ENCODE measurements around the gene PCK2. TPM values are rescaled to one million over a fixed set of nuclear protein-coding genes. Genes with fewer than 3 reads are reported as not detected.

PCK2 gene
- total and polyA plus RNA-seq, 8 donors: 12.9 to 61.3 (median 16.6) TPM

DNA sequence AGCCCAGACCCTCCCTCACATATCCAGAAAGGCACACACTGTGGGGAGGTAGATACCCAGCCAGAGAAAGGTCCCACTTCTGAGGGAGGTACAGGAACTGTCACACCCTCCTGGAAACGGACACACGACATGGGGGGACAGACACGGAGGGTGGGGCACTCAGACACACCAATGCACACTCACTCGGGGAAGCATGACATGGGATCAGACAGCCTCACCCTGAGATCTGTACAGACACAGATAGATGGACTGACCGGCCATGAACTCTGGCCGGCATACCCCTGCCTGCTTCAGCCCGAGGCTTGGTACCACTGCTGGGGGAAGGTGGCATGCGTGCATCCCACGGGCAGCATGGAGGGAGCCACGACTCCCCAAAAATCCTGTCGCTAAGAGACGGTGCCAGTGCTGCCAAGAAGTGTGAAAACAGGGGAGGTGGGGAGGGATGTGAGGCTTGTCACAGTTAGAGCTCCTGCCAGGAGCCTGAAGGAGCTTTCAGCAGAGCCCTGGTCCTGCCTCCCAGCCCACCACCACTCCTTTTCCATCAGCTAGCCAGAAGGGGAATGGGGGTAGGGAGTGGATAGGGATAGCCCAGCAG lies 22.2 kb upstream of the PCK2 start:
- TF ChIP-seq, protein P1, sequence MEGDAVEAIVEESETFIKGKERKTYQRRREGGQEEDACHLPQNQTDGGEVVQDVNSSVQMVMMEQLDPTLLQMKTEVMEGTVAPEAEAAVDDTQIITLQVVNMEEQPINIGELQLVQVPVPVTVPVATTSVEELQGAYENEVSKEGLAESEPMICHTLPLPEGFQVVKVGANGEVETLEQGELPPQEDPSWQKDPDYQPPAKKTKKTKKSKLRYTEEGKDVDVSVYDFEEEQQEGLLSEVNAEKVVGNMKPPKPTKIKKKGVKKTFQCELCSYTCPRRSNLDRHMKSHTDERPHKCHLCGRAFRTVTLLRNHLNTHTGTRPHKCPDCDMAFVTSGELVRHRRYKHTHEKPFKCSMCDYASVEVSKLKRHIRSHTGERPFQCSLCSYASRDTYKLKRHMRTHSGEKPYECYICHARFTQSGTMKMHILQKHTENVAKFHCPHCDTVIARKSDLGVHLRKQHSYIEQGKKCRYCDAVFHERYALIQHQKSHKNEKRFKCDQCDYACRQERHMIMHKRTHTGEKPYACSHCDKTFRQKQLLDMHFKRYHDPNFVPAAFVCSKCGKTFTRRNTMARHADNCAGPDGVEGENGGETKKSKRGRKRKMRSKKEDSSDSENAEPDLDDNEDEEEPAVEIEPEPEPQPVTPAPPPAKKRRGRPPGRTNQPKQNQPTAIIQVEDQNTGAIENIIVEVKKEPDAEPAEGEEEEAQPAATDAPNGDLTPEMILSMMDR (IDR thresholded peaks at IDR 0.05): no peak
- DNase-seq (peak in 1 of 4 donors; percentile 33), ATAC-seq (no peak)
- no peaks in the 10 kb centered on the region for H3K4me1 ChIP-seq
- H3K27me3 ChIP-seq: peaks cover 0 to 20% of the 10 kb centered on the region in 2 donors
- H3K4me3 ChIP-seq: no peak overlapping the region
- no peaks in the 10 kb centered on the region for H3K36me3 ChIP-seq
- no peak overlapping the region for H3K27ac ChIP-seq
- H3K9me3 ChIP-seq: no peaks in the 10 kb centered on the region
- intact Hi-C loops (cut with DNase I): no loop called here

DNA sequence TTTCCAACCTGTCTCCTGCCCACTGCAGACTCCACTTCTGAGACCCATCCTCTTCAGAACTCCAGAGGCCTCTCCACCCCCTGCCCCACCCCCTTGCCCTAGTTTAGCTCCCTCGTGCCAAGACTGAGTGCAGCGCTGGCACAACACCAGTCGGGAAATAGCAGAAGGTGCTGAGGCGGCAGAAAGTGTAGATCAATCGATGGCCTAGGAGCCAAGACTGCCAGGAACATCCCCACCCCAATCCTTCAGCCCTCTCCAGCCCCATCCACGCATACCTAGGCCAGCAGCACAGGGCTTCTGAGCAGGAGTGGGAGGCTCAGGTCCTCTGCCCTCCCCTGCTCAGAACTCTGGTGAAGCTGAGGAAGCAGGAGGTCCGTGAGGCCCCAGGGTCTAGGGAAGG lies 21.7 kb upstream of the PCK2 start:
- TF ChIP-seq, protein P1 (IDR thresholded peaks at IDR 0.05): no peak
- intact Hi-C loops (cut with DNase I): no loop called here

DNA sequence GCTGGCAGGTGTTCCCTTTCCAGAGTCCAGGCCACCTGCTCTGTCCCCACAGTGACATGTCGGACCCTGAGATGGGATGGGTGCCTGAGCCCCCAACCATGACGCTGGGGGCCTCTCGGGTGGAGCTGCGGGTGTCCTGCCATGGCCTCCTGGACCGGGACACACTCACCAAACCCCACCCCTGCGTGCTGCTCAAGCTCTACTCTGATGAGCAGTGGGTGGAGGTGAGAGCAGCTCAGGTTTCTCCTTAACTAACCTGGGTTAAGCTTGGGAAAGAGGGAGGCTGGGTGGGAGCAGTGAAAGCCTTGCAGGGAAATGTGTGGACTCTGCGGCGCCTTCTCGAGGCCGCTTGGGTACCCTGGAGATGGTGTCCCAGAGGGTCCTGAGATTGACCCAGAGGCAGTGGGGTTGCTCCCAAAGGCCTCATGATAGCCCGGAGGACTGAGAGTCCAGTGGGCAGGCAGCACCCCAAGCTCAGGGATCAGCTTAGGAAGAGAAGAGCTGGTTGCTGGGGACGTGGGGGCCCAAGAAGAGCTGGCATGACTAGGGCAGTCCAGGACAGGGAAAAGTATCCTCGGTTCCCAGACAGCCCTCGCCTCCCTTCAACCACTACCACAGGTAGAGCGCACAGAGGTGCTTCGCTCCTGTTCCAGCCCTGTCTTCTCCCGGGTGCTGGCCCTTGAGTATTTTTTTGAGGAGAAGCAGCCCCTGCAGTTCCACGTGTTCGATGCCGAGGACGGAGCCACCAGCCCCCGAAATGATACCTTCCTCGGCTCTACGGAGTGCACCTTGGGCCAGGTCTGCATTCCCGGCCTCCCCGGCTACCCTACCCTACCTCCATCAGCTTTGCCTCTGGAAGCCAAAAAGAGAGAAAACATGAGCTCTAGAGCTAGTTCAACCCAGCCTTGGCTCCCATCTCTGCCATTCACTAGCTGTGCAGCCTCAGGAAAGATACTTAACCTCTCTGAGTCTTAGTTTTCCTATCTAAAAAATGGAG lies 20.9 kb upstream of the PCK2 start:
- TF ChIP-seq, protein P1 (IDR thresholded peaks at IDR 0.05): no peak
- Histone ChIP-seq H3K27ac (no peak overlapping the region), H3K9me3 (no peaks in the 10 kb centered on the region), H3K4me3 (no peak overlapping the region), H3K36me3 (no peaks in the 10 kb centered on the region), H3K4me1 (no peaks in the 10 kb centered on the region), H3K27me3 (peaks cover 0 to 20% of the 10 kb centered on the region in 2 donors)
- DNase-seq (peak in 1 of 4 donors; percentile 48), ATAC-seq (no peak)
- intact Hi-C loops (cut with DNase I): no loop called here

More for the DNA sequence above, 21.7 kb upstream of the PCK2 start:
- no peak overlapping the region for H3K4me3 ChIP-seq
- no peaks in the 10 kb centered on the region for H3K36me3 ChIP-seq
- peaks cover 0 to 20% of the 10 kb centered on the region in 2 donors for H3K27me3 ChIP-seq
- peak in 1 of 4 donors; percentile 40 for DNase-seq
- H3K4me1 ChIP-seq: no peaks in the 10 kb centered on the region
- no peak for ATAC-seq
- no peak overlapping the region for H3K27ac ChIP-seq
- H3K9me3 ChIP-seq: no peaks in the 10 kb centered on the region

DNA sequence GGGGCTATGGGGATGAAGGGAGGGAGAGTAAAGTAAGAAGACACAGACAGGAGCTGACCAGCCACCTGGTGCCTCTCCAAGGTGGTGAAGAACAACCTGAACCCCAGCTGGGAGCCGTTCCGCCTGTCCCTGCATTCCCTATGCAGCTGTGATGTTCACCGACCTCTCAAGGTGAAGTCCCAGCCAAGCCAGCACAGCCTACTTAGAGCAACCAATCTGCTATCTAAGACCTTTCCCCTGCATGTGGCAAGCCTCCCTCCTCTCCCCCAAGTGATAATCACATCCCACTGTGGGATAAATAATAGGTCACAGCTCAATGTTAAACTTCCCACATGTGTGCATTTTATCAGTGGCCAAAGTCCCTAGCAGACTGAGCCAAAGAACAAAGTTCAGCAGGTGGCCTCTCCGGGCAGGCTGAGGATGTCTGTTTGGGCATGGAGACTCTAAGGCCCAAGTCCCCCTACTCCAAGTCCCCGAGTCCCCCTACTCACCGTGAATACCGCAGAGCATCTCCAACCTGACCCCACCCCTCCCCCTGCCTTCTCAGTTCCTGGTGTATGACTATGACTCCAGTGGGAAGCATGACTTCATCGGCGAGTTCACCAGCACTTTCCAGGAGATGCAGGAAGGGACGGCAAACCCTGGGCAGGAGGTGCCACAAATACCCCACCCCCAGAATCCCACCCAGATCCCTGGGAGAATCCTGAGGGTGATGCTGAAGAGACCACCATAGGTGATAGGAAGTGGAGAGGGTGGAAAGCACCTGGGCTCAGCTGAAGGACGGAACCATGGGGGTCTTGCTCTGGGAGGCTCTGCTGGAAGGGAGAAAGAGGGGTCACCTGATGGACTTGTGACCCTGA lies 19.3 kb upstream of the PCK2 start:
- intact Hi-C loops (cut with DNase I): no loop called here
- no peaks in the 10 kb centered on the region for H3K36me3 ChIP-seq
- H3K27me3 ChIP-seq: peaks cover 0 to 21% of the 10 kb centered on the region in 2 donors
- H3K4me3 ChIP-seq: no peak overlapping the region
- ATAC-seq (no peak), DNase-seq (peak in 1 of 4 donors; percentile 25)
- no peak overlapping the region for H3K27ac ChIP-seq
- no peaks in the 10 kb centered on the region for H3K9me3 ChIP-seq
- no peaks in the 10 kb centered on the region for H3K4me1 ChIP-seq
- TF ChIP-seq, protein P1 (IDR thresholded peaks at IDR 0.05): no peak

All from left lung (tissue), 10 donors.